Measurements from ENCODE around the gene MYADM. TPM values are rescaled to one million over a fixed set of nuclear protein-coding genes. Genes with fewer than 3 reads are reported as not detected.

The MYADM gene
- total and polyA plus RNA-seq, 2 of the 13 experiments (the other 11 are each of a cell fraction or from before 2014, with no cell fraction given) = 19.9 to 38.1 TPM

- peak; percentile 54; the same call in 1 of the 2 replicates for TF ChIP-seq MEIS1 (CRISPR knock-in tag; IDR thresholded peaks at IDR 0.05; ENCODE audit: borderline replicate concordance)
- no peak for TF ChIP-seq ZNF547 (CRISPR knock-in tag; IDR thresholded peaks at IDR 0.05)
- no peak for TF ChIP-seq ZNF383 (CRISPR knock-in tag; IDR thresholded peaks at IDR 0.05; ENCODE audit: borderline replicate concordance)
- peak; percentile 75; the same call in 1 of the 2 replicates for TF ChIP-seq GATA4 (IDR thresholded peaks at IDR 0.05; ENCODE audit: borderline replicate concordance, low read depth)
- TF ChIP-seq ZC3H4 (CRISPR knock-in tag; IDR thresholded peaks at IDR 0.05; ENCODE audit: borderline replicate concordance) = no peak
- TF ChIP-seq ETS1 (CRISPR knock-in tag; IDR thresholded peaks at IDR 0.05) = no peak
- TF ChIP-seq CREBL2 (CRISPR knock-in tag; IDR thresholded peaks at IDR 0.05; ENCODE audit: borderline replicate concordance) = no peak
- TF ChIP-seq ARID2 (CRISPR knock-in tag; IDR thresholded peaks at IDR 0.05; ENCODE audit: borderline replicate concordance) = no peak
- no peak; the same call in 1 of the 2 replicates for TF ChIP-seq KAT7 (CRISPR knock-in tag; IDR thresholded peaks at IDR 0.05; ENCODE audit: borderline replicate concordance)
- 0 out of 2 replicates have a peak, but pooled peaks have one; percentile 32 for TF ChIP-seq MXD4 (CRISPR knock-in tag; IDR thresholded peaks at IDR 0.05)
- no peak for TF ChIP-seq NFAT5 (CRISPR knock-in tag; IDR thresholded peaks at IDR 0.05)
- peak; percentile 44; the same call in 1 of the 2 replicates for TF ChIP-seq ZNF24 (IDR thresholded peaks at IDR 0.05)
- peak in 1 of 2 experiments; percentile 76; a peak in 1 of 4 replicates for TF ChIP-seq HMGXB4 (CRISPR knock-in tag; IDR thresholded peaks at IDR 0.05; ENCODE audit: borderline replicate concordance in 1 of 2, low read depth in 1 of 2)
- no peak for TF ChIP-seq MBD4 (IDR thresholded peaks at IDR 0.05; ENCODE audit: borderline replicate concordance, low read length)
- TF ChIP-seq SOX13 (IDR thresholded peaks at IDR 0.05) = peak; percentile 70
- TF ChIP-seq SOX13 (CRISPR knock-in tag; conservative IDR thresholded peaks at IDR 0.05 in 1 of 2, IDR thresholded peaks at IDR 0.05 in 1 of 2) = peak in 1 of 2 experiments; percentile 83; a peak in 3 of 4 replicates
- peak; percentile 87 for TF ChIP-seq ZFP36L1 (CRISPR knock-in tag; IDR thresholded peaks at IDR 0.05)
- TF ChIP-seq AHR (CRISPR knock-in tag; IDR thresholded peaks at IDR 0.05) = peak; percentile 75; the same call in 1 of the 2 replicates
- TF ChIP-seq RBM39 (IDR thresholded peaks at IDR 0.05; ENCODE audit: low read depth, low read length, poor library complexity, severe bottlenecking) = no peak
- no peak; the same call in 1 of the 2 replicates for TF ChIP-seq STAG1 (CRISPR knock-in tag; IDR thresholded peaks at IDR 0.05)
Observed at GRCh38 chr19:53864308-53864836, 3.3 kb upstream of the MYADM start (continued).

All from HepG2 (cell line).